DMS153 (cell line): ENCODE results near the gene ACVR1B.

Experiments used
- DNase-seq: peaks from one replicate; lab custom pipeline; 2025; lab: John Stamatoyannopoulos, UW

ACVR1B gene

GRCh38 chr12:51917041-51917590 lies 34.4 kb upstream of the ACVR1B start:
- no peak for DNase-seq

- no peak for DNase-seq
These were observed 33.6 kb upstream of the ACVR1B start for GRCh38 chr12:51917746-51918453.

- DNase-seq: no peak
These were observed 31.5 kb upstream of the ACVR1B start for GRCh38 chr12:51920046-51920445.

GRCh38 chr12:51921017-51921725 lies 30.3 kb upstream of the ACVR1B start:
- no peak for DNase-seq

- DNase-seq: no peak
These were observed 29.4 kb upstream of the ACVR1B start for GRCh38 chr12:51922146-51922545.

GRCh38 chr12:51922762-51923505 lies 28.6 kb upstream of the ACVR1B start:
- peak; percentile 15 for DNase-seq

- DNase-seq: no peak
These were observed 27.8 kb upstream of the ACVR1B start for GRCh38 chr12:51923506-51924365.

GRCh38 chr12:51924551-51925319 lies 26.8 kb upstream of the ACVR1B start:
- DNase-seq: no peak

- no peak for DNase-seq
These were observed 26.0 kb upstream of the ACVR1B start for GRCh38 chr12:51925346-51926063.

- DNase-seq: no peak
These were observed 25.4 kb upstream of the ACVR1B start for GRCh38 chr12:51926064-51926632.

- DNase-seq: peak; percentile 6
These were observed 24.8 kb upstream of the ACVR1B start for GRCh38 chr12:51926718-51927117.

GRCh38 chr12:51932218-51933076 lies 19.1 kb upstream of the ACVR1B start:
- DNase-seq: no peak

- no peak for DNase-seq
These were observed 17.4 kb upstream of the ACVR1B start for GRCh38 chr12:51934080-51934479.

GRCh38 chr12:51937926-51938325 lies 13.6 kb upstream of the ACVR1B start:
- no peak for DNase-seq

- DNase-seq: no peak
These were observed 12.8 kb upstream of the ACVR1B start for GRCh38 chr12:51938726-51939125.

- DNase-seq: peak; percentile 19
These were observed 10.4 kb upstream of the ACVR1B start for GRCh38 chr12:51941011-51941581.

- peak; percentile 20 for DNase-seq
These were observed 9.9 kb upstream of the ACVR1B start for GRCh38 chr12:51941604-51942003.

GRCh38 chr12:51942056-51942455 lies 9.4 kb upstream of the ACVR1B start:
- DNase-seq: no peak
